NT2/D1 (cell line): ENCODE results near the gene ZNF79.

ENCODE experiments used
- DNase-seq: peaks from one replicate; pipeline ENCODE4 v3.0.0-alpha.2; 2011; ENCODE audit warnings: low read depth, low spot score
- H3K27me3 ChIP-seq: 2 replicates; pipeline ENCODE4 v1.6.0; 2011; ENCODE audit warnings: mild to moderate bottlenecking; ENCODE audit not compliant: insufficient read length, insufficient read depth
- H3K36me3 ChIP-seq: 2 replicates; pipeline ENCODE4 v1.6.1; 2011; ENCODE audit warnings: mild to moderate bottlenecking, low read length, mixed read lengths; ENCODE audit not compliant: insufficient read depth, insufficient read length
- H3K4me1 ChIP-seq: 2 replicates; pipeline ENCODE4 v1.5.1; 2011; ENCODE audit not compliant: insufficient read depth, insufficient read length
- H3K4me3 ChIP-seq: 2 replicates; pipeline ENCODE4 v1.5.1; 2011; ENCODE audit warnings: low read depth; ENCODE audit not compliant: insufficient read length
- H3K9ac ChIP-seq: 2 replicates; pipeline ENCODE4 v1.6.0; 2011; ENCODE audit warnings: low read depth; ENCODE audit not compliant: insufficient read length
- H3K9me3 ChIP-seq: 2 replicates; pipeline ENCODE4 v1.5.1; 2011; ENCODE audit warnings: mild to moderate bottlenecking, low read length; ENCODE audit not compliant: insufficient read depth
- SUZ12 ChIP-seq: IDR thresholded peaks from 2 replicates; pipeline ENCODE4 v1.6.1; 2011; ENCODE audit not compliant: insufficient read length, insufficient read depth; ENCODE audit errors: extremely low read depth
- YY1 ChIP-seq: IDR thresholded peaks from 2 replicates; pipeline ENCODE4 v1.6.1; 2011; ENCODE audit not compliant: insufficient read length, insufficient read depth
- ZNF274 ChIP-seq: IDR thresholded peaks from 2 replicates; pipeline ENCODE4 v1.6.1; 2011; ENCODE audit warnings: mild to moderate bottlenecking, low read depth, low read length

ZNF79 gene

GRCh38 chr9:127474592-127474991, 50.4 kb downstream of the ZNF79 start:
- no peaks in the 10 kb centered on the region for H3K4me1 ChIP-seq

GRCh38 chr9:127479507-127480081, 55.4 kb downstream of the ZNF79 start:
- Histone ChIP-seq H3K9ac (no peak overlapping the region), H3K36me3 (peaks cover 60% of the 10 kb centered on the region), H3K27me3 (no peaks in the 10 kb centered on the region), H3K4me1 (no peaks in the 10 kb centered on the region), H3K4me3 (no peak overlapping the region), H3K9me3 (no peaks in the 10 kb centered on the region)
- TF ChIP-seq SUZ12, result no peak
- no peak for TF ChIP-seq YY1
- no peak for TF ChIP-seq ZNF274
- no peak for DNase-seq

More at GRCh38 chr9:127474592-127474991, 50.4 kb downstream of the ZNF79 start:
- Histone ChIP-seq H3K27me3 (no peaks in the 10 kb centered on the region), H3K9me3 (no peaks in the 10 kb centered on the region), H3K9ac (no peak overlapping the region), H3K4me3 (no peak overlapping the region), H3K36me3 (peaks cover 35% of the 10 kb centered on the region)
- no peak for TF ChIP-seq YY1
- no peak for TF ChIP-seq SUZ12
- TF ChIP-seq ZNF274, result no peak
- DNase-seq, result no peak

- DNase-seq, result no peak
- TF ChIP-seq SUZ12 (no peak), ZNF274 (no peak), YY1 (no peak)
- no peak overlapping the region for H3K9ac ChIP-seq
- no peaks in the 10 kb centered on the region for H3K9me3 ChIP-seq
- H3K4me1 ChIP-seq, result no peaks in the 10 kb centered on the region
- H3K27me3 ChIP-seq, result no peaks in the 10 kb centered on the region
- H3K4me3 ChIP-seq, result no peak overlapping the region
- H3K36me3 ChIP-seq, result peaks cover 76% of the 10 kb centered on the region
Observed at GRCh38 chr9:127482662-127483061, 58.5 kb downstream of the ZNF79 start.

GRCh38 chr9:127485995-127486394, 61.8 kb downstream of the ZNF79 start:
- peaks cover 60% of the 10 kb centered on the region for H3K36me3 ChIP-seq
- no peak for DNase-seq
- TF ChIP-seq SUZ12 (no peak), YY1 (no peak), ZNF274 (no peak)
- H3K27me3 ChIP-seq, result no peaks in the 10 kb centered on the region
- H3K4me3 ChIP-seq, result no peak overlapping the region
- no peak overlapping the region for H3K9ac ChIP-seq
- H3K4me1 ChIP-seq, result peaks cover 10% of the 10 kb centered on the region
- H3K9me3 ChIP-seq, result no peaks in the 10 kb centered on the region

- H3K4me1 ChIP-seq, result peaks cover 18% of the 10 kb centered on the region
- no peak for TF ChIP-seq YY1
- no peak for TF ChIP-seq SUZ12
- no peak for TF ChIP-seq ZNF274
- H3K4me3 ChIP-seq, result no peak overlapping the region
- H3K9ac ChIP-seq, result peak overlapping the region; percentile 54
- no peaks in the 10 kb centered on the region for H3K27me3 ChIP-seq
- no peak for DNase-seq
- H3K9me3 ChIP-seq, result no peaks in the 10 kb centered on the region
- peaks cover 63% of the 10 kb centered on the region for H3K36me3 ChIP-seq
Observed at GRCh38 chr9:127488946-127489345, 64.8 kb downstream of the ZNF79 start.

- Histone ChIP-seq H3K9me3 (no peaks in the 10 kb centered on the region), H3K36me3 (peaks cover 65% of the 10 kb centered on the region), H3K9ac (peak overlapping the region; percentile 54), H3K4me1 (peaks cover 19% of the 10 kb centered on the region), H3K4me3 (no peak overlapping the region), H3K27me3 (no peaks in the 10 kb centered on the region)
- TF ChIP-seq SUZ12, result no peak
- peak; percentile 70 for DNase-seq
Observed at GRCh38 chr9:127489471-127490115, 65.4 kb downstream of the ZNF79 start.

GRCh38 chr9:127490535-127491230, 66.5 kb downstream of the ZNF79 start:
- no peak for DNase-seq
- peaks cover 19% of the 10 kb centered on the region for H3K4me1 ChIP-seq
- no peak for TF ChIP-seq ZNF274
- TF ChIP-seq YY1, result no peak
- no peak for TF ChIP-seq SUZ12
- peak overlapping the region; percentile 36 for H3K9ac ChIP-seq
- H3K36me3 ChIP-seq, result peaks cover 68% of the 10 kb centered on the region
- H3K4me3 ChIP-seq, result no peak overlapping the region
- no peaks in the 10 kb centered on the region for H3K9me3 ChIP-seq
- H3K27me3 ChIP-seq, result no peaks in the 10 kb centered on the region
